NCI-H446 treated with DMSO at 0.1 percent for 48 hours (cell line): ENCODE measurements around the gene NSF.

Experiments used
- DNase-seq: peaks from one replicate; lab custom pipeline; 2025; lab: John Stamatoyannopoulos, UW

The NSF gene

GRCh38 chr17:46717999-46718398 is 127.5 kb downstream of the NSF start:
- no peak for DNase-seq

- no peak for DNase-seq
These were observed 129.4 kb downstream of the NSF start for GRCh38 chr17:46719891-46720290.

- no peak for DNase-seq
These were observed 129.9 kb downstream of the NSF start for GRCh38 chr17:46720408-46720807.

- DNase-seq, result no peak
These were observed 132.3 kb downstream of the NSF start for GRCh38 chr17:46722662-46723285.

- DNase-seq, result no peak
These were observed 135.7 kb downstream of the NSF start for GRCh38 chr17:46726206-46726605.

GRCh38 chr17:46727572-46728348 is 137.3 kb downstream of the NSF start:
- no peak for DNase-seq

GRCh38 chr17:46730026-46730425 is 139.6 kb downstream of the NSF start:
- DNase-seq, result no peak

GRCh38 chr17:46730679-46731078 is 140.2 kb downstream of the NSF start:
- no peak for DNase-seq

- no peak for DNase-seq
These were observed 141.7 kb downstream of the NSF start for GRCh38 chr17:46732160-46732559.

- DNase-seq, result no peak
These were observed 142.4 kb downstream of the NSF start for GRCh38 chr17:46732754-46733398.

- DNase-seq, result no peak
These were observed 143.5 kb downstream of the NSF start for GRCh38 chr17:46733837-46734475.

GRCh38 chr17:46736100-46736499 is 145.6 kb downstream of the NSF start:
- no peak for DNase-seq

GRCh38 chr17:46737326-46737725 is 146.9 kb downstream of the NSF start:
- no peak for DNase-seq

- DNase-seq, result no peak
These were observed 148.1 kb downstream of the NSF start for GRCh38 chr17:46738544-46738943.

- DNase-seq, result no peak
These were observed 149.5 kb downstream of the NSF start for GRCh38 chr17:46739982-46740381.

- DNase-seq, result no peak
These were observed 150.8 kb downstream of the NSF start for GRCh38 chr17:46741122-46741730.

GRCh38 chr17:46742565-46743270 is 152.2 kb downstream of the NSF start:
- no peak for DNase-seq

- DNase-seq, result no peak
These were observed 154.0 kb downstream of the NSF start for GRCh38 chr17:46744441-46744840.

- DNase-seq, result no peak
These were observed 154.9 kb downstream of the NSF start for GRCh38 chr17:46745376-46745775.

GRCh38 chr17:46751425-46751824 is 161.0 kb downstream of the NSF start:
- no peak for DNase-seq

- no peak for DNase-seq
These were observed 163.3 kb downstream of the NSF start for GRCh38 chr17:46753776-46754175.
